Measurements from ENCODE around the gene PIK3R5.

Gene PIK3R5

GRCh38 chr17:8880466-8880865 lies 85.0 kb downstream of the PIK3R5 start:
- in situ Hi-C loops (cut with MboI; ENCODE audit: low sequenced_read_pairs, unreplicated experiment) = no loop called here
- TF ChIP-seq, protein P1, sequence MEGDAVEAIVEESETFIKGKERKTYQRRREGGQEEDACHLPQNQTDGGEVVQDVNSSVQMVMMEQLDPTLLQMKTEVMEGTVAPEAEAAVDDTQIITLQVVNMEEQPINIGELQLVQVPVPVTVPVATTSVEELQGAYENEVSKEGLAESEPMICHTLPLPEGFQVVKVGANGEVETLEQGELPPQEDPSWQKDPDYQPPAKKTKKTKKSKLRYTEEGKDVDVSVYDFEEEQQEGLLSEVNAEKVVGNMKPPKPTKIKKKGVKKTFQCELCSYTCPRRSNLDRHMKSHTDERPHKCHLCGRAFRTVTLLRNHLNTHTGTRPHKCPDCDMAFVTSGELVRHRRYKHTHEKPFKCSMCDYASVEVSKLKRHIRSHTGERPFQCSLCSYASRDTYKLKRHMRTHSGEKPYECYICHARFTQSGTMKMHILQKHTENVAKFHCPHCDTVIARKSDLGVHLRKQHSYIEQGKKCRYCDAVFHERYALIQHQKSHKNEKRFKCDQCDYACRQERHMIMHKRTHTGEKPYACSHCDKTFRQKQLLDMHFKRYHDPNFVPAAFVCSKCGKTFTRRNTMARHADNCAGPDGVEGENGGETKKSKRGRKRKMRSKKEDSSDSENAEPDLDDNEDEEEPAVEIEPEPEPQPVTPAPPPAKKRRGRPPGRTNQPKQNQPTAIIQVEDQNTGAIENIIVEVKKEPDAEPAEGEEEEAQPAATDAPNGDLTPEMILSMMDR (IDR thresholded peaks at IDR 0.05; ENCODE audit: borderline replicate concordance, control extremely low read depth, extremely low read depth, insufficient read depth, missing control alignments) = no peak
- no peak for DNase-seq (ENCODE audit: low spot score)

DNA sequence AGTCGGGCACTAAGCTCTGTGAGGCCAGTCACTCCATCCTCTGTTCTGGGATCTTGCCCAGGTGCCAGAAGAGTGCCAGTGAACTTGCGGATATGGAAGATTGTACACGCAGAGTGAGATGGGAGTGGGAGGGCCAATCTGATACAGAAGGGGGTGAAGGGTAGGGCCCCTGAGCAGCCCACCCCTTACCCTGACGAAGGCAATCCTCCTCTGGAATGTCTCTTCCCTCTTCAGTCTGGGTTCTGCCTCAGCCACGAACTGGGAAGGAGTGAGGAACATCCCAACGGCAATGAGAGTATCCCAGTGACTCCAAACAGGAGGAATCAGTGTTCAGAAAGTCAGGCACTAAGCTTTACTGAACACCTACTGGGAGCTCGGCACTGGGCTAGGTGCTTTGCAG lies 86.1 kb downstream of the PIK3R5 start:
- DNase-seq (ENCODE audit: low spot score) = no peak
- TF ChIP-seq, protein P1 (IDR thresholded peaks at IDR 0.05; ENCODE audit: borderline replicate concordance, control extremely low read depth, extremely low read depth, insufficient read depth, missing control alignments) = no peak
- in situ Hi-C loops (cut with MboI; ENCODE audit: low sequenced_read_pairs, unreplicated experiment) = no loop called here

GRCh38 chr17:8877984-8878383 lies 87.5 kb downstream of the PIK3R5 start:
- TF ChIP-seq, protein P1 (IDR thresholded peaks at IDR 0.05; ENCODE audit: borderline replicate concordance, control extremely low read depth, extremely low read depth, insufficient read depth, missing control alignments) = no peak
- in situ Hi-C loops (cut with MboI; ENCODE audit: low sequenced_read_pairs, unreplicated experiment) = no loop called here
- no peak for DNase-seq (ENCODE audit: low spot score)

DNA sequence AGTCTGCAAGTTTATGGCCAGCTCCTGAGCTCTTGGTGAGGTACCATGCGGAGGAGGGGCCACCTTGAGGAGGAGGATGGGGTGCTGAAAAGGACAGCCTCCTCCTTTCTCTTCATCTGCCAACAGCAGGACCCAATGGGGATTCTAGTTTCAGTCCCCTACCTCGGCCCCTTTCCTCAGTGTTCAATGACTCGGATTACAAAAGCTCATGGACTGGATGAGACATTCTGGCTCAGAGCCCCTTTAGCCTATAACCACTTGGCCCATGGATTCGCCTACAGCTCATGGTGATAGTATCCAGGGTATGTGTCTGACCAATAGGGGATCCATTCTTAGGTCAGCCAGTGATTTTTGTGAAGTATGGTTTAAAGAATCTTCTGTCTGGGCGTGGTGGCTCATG lies 89.5 kb downstream of the PIK3R5 start:
- no peak for DNase-seq (ENCODE audit: low spot score)
- in situ Hi-C loops (cut with MboI; ENCODE audit: low sequenced_read_pairs, unreplicated experiment) = no loop called here
- TF ChIP-seq, protein P1 (IDR thresholded peaks at IDR 0.05; ENCODE audit: borderline replicate concordance, control extremely low read depth, extremely low read depth, insufficient read depth, missing control alignments) = no peak

GRCh38 chr17:8875436-8875835 lies 90.1 kb downstream of the PIK3R5 start:
- in situ Hi-C loops (cut with MboI; ENCODE audit: low sequenced_read_pairs, unreplicated experiment) = no loop called here
- DNase-seq (ENCODE audit: low spot score) = no peak
- TF ChIP-seq, protein P1 (IDR thresholded peaks at IDR 0.05; ENCODE audit: borderline replicate concordance, control extremely low read depth, extremely low read depth, insufficient read depth, missing control alignments) = no peak

- in situ Hi-C loops (cut with MboI; ENCODE audit: low sequenced_read_pairs, unreplicated experiment) = no loop called here
These were observed 91.4 kb downstream of the PIK3R5 start for GRCh38 chr17:8873801-8874715.

More at GRCh38 chr17:8873801-8874715, 91.4 kb downstream of the PIK3R5 start:
- DNase-seq (ENCODE audit: low spot score) = no peak
- TF ChIP-seq, protein P1 (IDR thresholded peaks at IDR 0.05; ENCODE audit: borderline replicate concordance, control extremely low read depth, extremely low read depth, insufficient read depth, missing control alignments) = no peak
